H9 (cell line): ENCODE results near the gene CHN2. TPM values are rescaled to one million over a fixed set of nuclear protein-coding genes. Genes with fewer than 3 reads are reported as not detected.

Source experiments
- DNase-seq: peaks from one replicate; pipeline ENCODE4 v3.0.0-alpha.2; 2017
- H2AFZ ChIP-seq: one replicate; pipeline ENCODE4 v1.6.1; 2013; ENCODE audit warnings: mild to moderate bottlenecking, low read length, control low read depth, moderate library complexity
- H2AK5ac ChIP-seq: 2 replicates; pipeline ENCODE4 v1.6.1; 2013; ENCODE audit warnings: low read length, control low read depth, mixed read lengths; ENCODE audit not compliant: insufficient read length
- H2BK120ac ChIP-seq: one replicate; pipeline ENCODE4 v1.6.1; 2013; ENCODE audit warnings: low read depth, mild to moderate bottlenecking, low read length, control low read depth, inconsistent platforms; ENCODE audit not compliant: poor library complexity, severe bottlenecking
- H2BK12ac ChIP-seq: 2 replicates; pipeline ENCODE4 v1.6.1; 2013; ENCODE audit warnings: low read length, control low read depth, mixed read lengths, low read depth; ENCODE audit not compliant: insufficient read length
- H2BK15ac ChIP-seq: 2 replicates; pipeline ENCODE4 v1.6.1; 2013; ENCODE audit warnings: low read depth, low read length, control low read depth
- H2BK20ac ChIP-seq: one replicate; pipeline ENCODE4 v1.6.1; 2013; ENCODE audit warnings: low read depth, mild to moderate bottlenecking, low read length, control low read depth, inconsistent platforms; ENCODE audit not compliant: poor library complexity, severe bottlenecking
- H2BK5ac ChIP-seq: 2 replicates; pipeline ENCODE4 v1.6.1; 2013; ENCODE audit warnings: low read length, control low read depth, mixed read lengths; ENCODE audit not compliant: insufficient read length
- H3K14ac ChIP-seq: 2 replicates; pipeline ENCODE4 v1.6.1; 2013; ENCODE audit warnings: low read length, control low read depth; ENCODE audit not compliant: insufficient read depth
- H3K18ac ChIP-seq: 2 replicates; pipeline ENCODE4 v1.6.1; 2013; ENCODE audit warnings: low read depth, mild to moderate bottlenecking, mixed read lengths, low read length, control low read depth; ENCODE audit not compliant: insufficient read length
- H3K23ac ChIP-seq: 2 replicates; pipeline ENCODE4 v1.6.1; 2013; ENCODE audit warnings: low read length, control low read depth, mixed read lengths, low read depth; ENCODE audit not compliant: insufficient read length
- H3K23me2 ChIP-seq: 2 replicates; pipeline ENCODE4 v1.6.1; 2013; ENCODE audit warnings: low read depth, mild to moderate bottlenecking, mixed read lengths, low read length, control low read depth; ENCODE audit not compliant: insufficient read length, poor library complexity, severe bottlenecking
- H3K27ac ChIP-seq: 2 replicates; pipeline ENCODE4 v1.5.1; 2013; ENCODE audit warnings: low read length, control low read depth, mixed read lengths, low read depth; ENCODE audit not compliant: insufficient read length
- H3K27me3 ChIP-seq: 2 replicates; pipeline ENCODE4 v1.6.1; 2013; ENCODE audit warnings: low read length, control low read depth, inconsistent platforms; ENCODE audit not compliant: insufficient read depth
- H3K4ac ChIP-seq: 2 replicates; pipeline ENCODE4 v1.6.1; 2013; ENCODE audit warnings: low read depth, mild to moderate bottlenecking, control low read depth, inconsistent platforms, low read length, moderate library complexity
- H3K4me1 ChIP-seq: 2 replicates; pipeline ENCODE4 v1.6.1; 2013; ENCODE audit warnings: low read length, control low read depth, inconsistent platforms; ENCODE audit not compliant: insufficient read depth
- H3K4me2 ChIP-seq: 2 replicates; pipeline ENCODE4 v1.6.1; 2013; ENCODE audit warnings: low read length, control low read depth, mixed read lengths; ENCODE audit not compliant: insufficient read length, insufficient read depth
- H3K56ac ChIP-seq: 2 replicates; pipeline ENCODE4 v1.6.1; 2013; ENCODE audit warnings: low read depth, mild to moderate bottlenecking, mixed read lengths, low read length, control low read depth; ENCODE audit not compliant: insufficient read length
- H3K79me1 ChIP-seq: 2 replicates; pipeline ENCODE4 v1.6.1; 2013; ENCODE audit warnings: low read depth, mild to moderate bottlenecking, moderate library complexity, low read length, control low read depth, inconsistent platforms; ENCODE audit not compliant: insufficient read depth, poor library complexity, severe bottlenecking
- H3K79me2 ChIP-seq: 2 replicates; pipeline ENCODE4 v1.6.1; 2013; ENCODE audit warnings: low read length, control low read depth, inconsistent platforms; ENCODE audit not compliant: insufficient read depth
- H3K9ac ChIP-seq: 2 replicates; pipeline ENCODE4 v1.6.1; 2013; ENCODE audit warnings: low read length, control low read depth, mixed read lengths; ENCODE audit not compliant: insufficient read length; ENCODE audit errors: extremely low read depth
- H3K9me3 ChIP-seq: one replicate; pipeline ENCODE4 v1.6.1; 2013; ENCODE audit warnings: low read depth, low read length, inconsistent platforms; ENCODE audit not compliant: control insufficient read depth
- H3T11ph ChIP-seq: one replicate; pipeline ENCODE4 v1.6.1; 2013; ENCODE audit warnings: mild to moderate bottlenecking, low read length, control low read depth, inconsistent platforms
- H4K20me1 ChIP-seq: one replicate; pipeline ENCODE4 v1.6.1; 2013; ENCODE audit not compliant: control insufficient read depth, insufficient read length, insufficient read depth
- H4K5ac ChIP-seq: 2 replicates; pipeline ENCODE4 v1.6.1; 2013; ENCODE audit warnings: low read depth, mild to moderate bottlenecking, mixed read lengths, low read length, control low read depth; ENCODE audit not compliant: insufficient read length
- H4K8ac ChIP-seq: replicated peaks from 2 replicates; pipeline ENCODE4 v1.6.1; 2013; ENCODE audit warnings: low read length, control low read depth, mixed read lengths, low read depth; ENCODE audit not compliant: insufficient read length
- H4K91ac ChIP-seq: 2 replicates; pipeline ENCODE4 v1.6.1; 2013; ENCODE audit warnings: low read depth, mild to moderate bottlenecking, moderate library complexity, mixed read lengths, low read length, control low read depth; ENCODE audit not compliant: insufficient read length
- H3K27ac Mint-ChIP-seq, 3 experiments: 2 replicates in 2 of 3; 3 replicates in 1 of 3; pipeline ENCODE4 v1.8.0; 2020 to 2021; ENCODE audit warnings: mixed read lengths in 3 of 3, mild to moderate bottlenecking in 1 of 3, moderate library complexity in 1 of 3
- H3K27me3 Mint-ChIP-seq: 2 replicates; pipeline ENCODE4 v1.8.0; 2021; ENCODE audit warnings: low read depth, mild to moderate bottlenecking, moderate library complexity, mixed read lengths
- H3K36me3 Mint-ChIP-seq, 3 experiments: 2 replicates in 2 of 3; 3 replicates in 1 of 3; pipeline ENCODE4 v1.8.0; 2020 to 2021; ENCODE audit warnings: low read depth in 3 of 3, mixed read lengths in 3 of 3; ENCODE audit not compliant: insufficient read depth in 1 of 3
- H3K4me1 Mint-ChIP-seq, 2 experiments: 2 replicates each; pipeline ENCODE4 v1.8.0; 2020; ENCODE audit warnings: mixed read lengths in 2 of 2
- H3K4me3 Mint-ChIP-seq, 2 experiments: 2 replicates in 1 of 2; 3 replicates in 1 of 2; pipeline ENCODE4 v1.8.0; 2020 to 2021; ENCODE audit warnings: mild to moderate bottlenecking in 2 of 2, mixed read lengths in 2 of 2, moderate library complexity in 1 of 2
- H3K9me3 Mint-ChIP-seq, 2 experiments: 2 replicates in 1 of 2; 3 replicates in 1 of 2; pipeline ENCODE4 v1.8.0; 2020; ENCODE audit warnings: mild to moderate bottlenecking in 2 of 2, mixed read lengths in 2 of 2, moderate library complexity in 1 of 2
- CTCF ChIP-seq: fragments of 200-600 bp; sonication (generic); conservative IDR thresholded peaks from 3 replicates; pipeline ENCODE4 v1.8.0; 2021; ENCODE audit warnings: antibody characterized with exemption, mild to moderate bottlenecking
- WGBS: extraction: QIAGEN DNeasy Blood & Tissue Kit; methylation state at CpG from one replicate; pipeline ENCODE4 v1.1.7; 2013; ENCODE audit warnings: missing lambda C conversion rate, low lambda C conversion rate, mixed read lengths; ENCODE audit not compliant: insufficient read length; ENCODE audit errors: extremely low coverage; 5-methylcytosine and 5-hydroxymethylcytosine counted together
- total RNA-seq: library from RNA; stranded (reverse); gene quantifications from 2 replicates; pipeline ENCODE4 v1.2.1, GENCODE V29; 2021

The CHN2 gene
- total RNA-seq, 1 experiment from 2014 or later: 3.3 TPM

DNA sequence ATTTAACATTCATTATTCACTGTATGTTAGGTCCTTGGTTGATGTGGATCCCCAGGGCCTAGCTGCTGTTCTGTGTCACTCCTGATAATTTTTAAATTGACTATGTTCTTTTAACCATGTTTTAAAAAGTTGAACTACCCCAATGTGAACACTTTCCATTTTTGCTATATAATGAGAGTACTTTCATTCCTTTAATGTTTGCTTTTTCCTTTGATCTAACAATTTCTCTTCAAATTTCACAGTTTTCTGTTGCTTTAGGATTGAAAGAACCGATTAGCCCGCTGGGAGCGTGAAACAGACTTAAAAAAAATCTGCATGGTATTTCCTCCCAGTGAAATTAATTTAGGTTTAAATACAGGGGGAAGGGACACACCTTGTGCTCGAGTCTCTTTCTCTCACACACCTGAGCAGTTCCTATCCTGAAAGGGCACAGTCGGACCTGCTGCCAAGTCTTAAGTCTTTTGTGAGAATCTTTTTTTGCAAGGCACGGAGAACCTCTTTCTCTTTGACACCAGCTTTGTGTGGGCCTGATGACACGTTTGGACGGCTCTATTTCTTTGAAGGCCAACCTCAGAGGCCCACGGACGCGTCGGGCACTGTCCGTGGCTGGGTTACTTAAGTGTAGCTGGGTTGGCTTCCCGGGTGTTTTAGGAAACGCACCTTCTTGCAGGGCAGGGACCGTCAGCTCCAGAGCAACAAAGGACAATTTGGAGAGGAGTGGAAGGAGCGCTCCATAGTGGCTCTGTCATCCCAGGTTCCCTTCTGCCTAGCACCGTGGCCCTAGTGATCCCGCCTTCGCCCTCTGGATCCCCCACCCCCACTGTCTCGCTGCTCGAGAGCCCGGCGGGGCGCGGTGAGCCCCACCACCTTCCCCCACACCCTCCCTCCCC lies 1.0 kb upstream of the CHN2 start:
- no peak overlapping the region for H3K56ac ChIP-seq
- H2AK5ac ChIP-seq: no peak overlapping the region
- H2AFZ ChIP-seq: no peak overlapping the region
- Mint-ChIP-seq H3K27me3 (peaks cover 85% of the 10 kb centered on the region), H3K27ac (no peak overlapping the region), H3K4me3 (peak overlapping the region; percentile 71 to 83), H3K4me1 (peaks cover 40 to 55% of the 10 kb centered on the region in 2 experiments), H3K9me3 (no peaks in the 10 kb centered on the region), H3K36me3 (no peaks in the 10 kb centered on the region)
- no peak for TF ChIP-seq CTCF
- no peaks in the 10 kb centered on the region for H3K79me2 ChIP-seq
- H3K9ac ChIP-seq: no peak overlapping the region
- H2BK5ac ChIP-seq: no peak overlapping the region
- no peak overlapping the region for H4K8ac ChIP-seq
- no peak overlapping the region for H3T11ph ChIP-seq
- peaks cover 6% of the 10 kb centered on the region for H3K4me1 ChIP-seq
- H2BK120ac ChIP-seq: no peak overlapping the region
- H3K9me3 ChIP-seq: no peaks in the 10 kb centered on the region
- H2BK12ac ChIP-seq: no peak overlapping the region
- no peak overlapping the region for H3K18ac ChIP-seq
- no peak overlapping the region for H4K91ac ChIP-seq
- H2BK20ac ChIP-seq: no peak overlapping the region
- H3K4ac ChIP-seq: no peak overlapping the region
- peaks cover 18% of the 10 kb centered on the region for H3K23me2 ChIP-seq
- no peak overlapping the region for H3K23ac ChIP-seq
- H4K5ac ChIP-seq: no peak overlapping the region
- no peaks in the 10 kb centered on the region for H3K79me1 ChIP-seq
- WGBS: no CpG with 5 or more reads among the region's 26 CpGs
- H2BK15ac ChIP-seq: no peak overlapping the region
- peaks cover 29% of the 10 kb centered on the region; the same call in 1 of the 2 replicates for H3K27me3 ChIP-seq
- peak overlapping the region; percentile 86 for H3K4me2 ChIP-seq
- H3K14ac ChIP-seq: no peak overlapping the region
- H3K27ac ChIP-seq: no peak overlapping the region
- no peaks in the 10 kb centered on the region for H4K20me1 ChIP-seq
- peak; percentile 34 for DNase-seq
